Keratinocyte (primary cell): ENCODE results near the gene PRDM8. TPM values are rescaled to one million over a fixed set of nuclear protein-coding genes. Genes with fewer than 3 reads are reported as not detected.

Experiments
- DNase-seq: peaks from one replicate; pipeline ENCODE4 v3.0.0-alpha.2; 2011; ENCODE audit warnings: low read depth, missing footprints, low spot score
- FAIRE-seq: peaks from 2 replicates; lab custom pipeline; 2011; peaks lifted over from hg19 to GRCh38; lab: Jason Lieb, UNC
- H2AFZ ChIP-seq: 2 replicates; pipeline ENCODE4 v1.6.0; 2012; ENCODE audit warnings: low read length, control low read depth, inconsistent platforms; ENCODE audit not compliant: control insufficient read depth
- H3K27ac ChIP-seq: 2 replicates; pipeline ENCODE4 v1.5.1; 2011; ENCODE audit warnings: low read length; ENCODE audit not compliant: control insufficient read depth, insufficient read depth
- H3K27me3 ChIP-seq: 3 replicates; pipeline ENCODE4 v1.6.0; 2011; ENCODE audit warnings: low read length; ENCODE audit not compliant: control insufficient read depth, insufficient read depth; ENCODE audit errors: extremely low read depth
- H3K36me3 ChIP-seq, 2 experiments: 2 replicates in 1 of 2; 3 replicates in 1 of 2; pipeline ENCODE4 v1.5.1; 2011; ENCODE audit warnings: low read length in 2 of 2, mild to moderate bottlenecking in 1 of 2; ENCODE audit not compliant: control insufficient read depth in 2 of 2, insufficient read depth in 2 of 2; ENCODE audit errors: extremely low read depth in 1 of 2
- H3K4me1 ChIP-seq: 3 replicates; pipeline ENCODE4 v1.5.1; 2011; ENCODE audit warnings: low read length; ENCODE audit not compliant: control insufficient read depth, insufficient read depth; ENCODE audit errors: extremely low read depth
- H3K4me2 ChIP-seq: 3 replicates; pipeline ENCODE4 v1.6.0; 2011; ENCODE audit warnings: low read depth, low read length; ENCODE audit not compliant: control insufficient read depth, insufficient read depth; ENCODE audit errors: extremely low read depth
- H3K4me3 ChIP-seq, 3 experiments: fragments of 200-600 bp in 1 of 3; sonication (generic) in 1 of 3; 2 replicates in 2 of 3; 3 replicates in 1 of 3; pipeline ENCODE4 v1.5.1; 2011 to 2016; ENCODE audit warnings: low read length in 3 of 3, mild to moderate bottlenecking in 3 of 3, control low read depth in 2 of 3, inconsistent platforms in 1 of 3, low read depth in 1 of 3, mixed read lengths in 1 of 3, mixed run types in 1 of 3, moderate library complexity in 1 of 3; ENCODE audit not compliant: control insufficient read depth in 2 of 3, insufficient read depth in 2 of 3; ENCODE audit errors: extremely low read depth in 1 of 3
- H3K79me2 ChIP-seq: 2 replicates; pipeline ENCODE4 v1.6.0; 2012; ENCODE audit warnings: low read length; ENCODE audit not compliant: control insufficient read depth, insufficient read depth
- H3K9ac ChIP-seq: 3 replicates; pipeline ENCODE4 v1.6.0; 2011; ENCODE audit warnings: low read length; ENCODE audit not compliant: control insufficient read depth, insufficient read depth; ENCODE audit errors: extremely low read depth
- H3K9me1 ChIP-seq: 3 replicates; pipeline ENCODE4 v1.6.0; 2011; ENCODE audit warnings: low read length; ENCODE audit not compliant: control insufficient read depth, insufficient read depth; ENCODE audit errors: extremely low read depth
- H3K9me3 ChIP-seq: 2 replicates; pipeline ENCODE4 v1.5.1; 2012; ENCODE audit warnings: low read depth, low read length; ENCODE audit not compliant: control insufficient read depth
- H4K20me1 ChIP-seq: 3 replicates; pipeline ENCODE4 v1.6.0; 2011; ENCODE audit warnings: low read length; ENCODE audit not compliant: control insufficient read depth, insufficient read depth; ENCODE audit errors: extremely low read depth
- EZH2 ChIP-seq: IDR thresholded peaks from one replicate; pipeline ENCODE4 v1.6.1; 2012; ENCODE audit warnings: inconsistent platforms, mild to moderate bottlenecking, low read length, moderate library complexity
- dilution Hi-C: fragments of 300-500 bp; cut with MboI; formaldehyde crosslinking; loops from one replicate; pipeline ENCODE4 v1.7.0; 2020; ENCODE audit warnings: low sequenced_read_pairs; ENCODE audit not compliant: extremely low pct_ligation_motif_present
- polyA plus RNA-seq, 5 experiments: library from polyadenylated mRNA; depleted of rRNA in 3 of 5; stranded (reverse) in 3 of 5; stranded (forward) in 1 of 5; unstranded in 1 of 5; fragments of >200 nt; gene quantifications; 1 replicate in 1 of 5; 2 replicates in 3 of 5; 3 replicates in 1 of 5; pipeline versions ENCODE4 v1.2.1 to v1.2.3, GENCODE V29; 2011 to 2012; ENCODE audit warnings: missing spikeins in 2 of 5, low read depth in 1 of 5, low replicate concordance in 1 of 5
- TF ChIP-seq, protein P1 (sequence below), 3 experiments: IDR thresholded peaks in 1 of 3; conservative IDR thresholded peaks in 1 of 3; optimal IDR thresholded peaks in 1 of 3; 2 replicates in 2 of 3; 3 replicates in 1 of 3; pipeline versions ENCODE3 to v1.5.1; 2011; ENCODE audit warnings: low read length in 3 of 3, mild to moderate bottlenecking in 3 of 3, moderate library complexity in 2 of 3, control low read depth in 1 of 3, inconsistent platforms in 1 of 3; ENCODE audit not compliant: insufficient read depth in 2 of 3; ENCODE audit errors: extremely low read depth in 1 of 3

The PRDM8 gene
- polyA plus RNA-seq, 1 donor (not counting 4 experiments of a cell fraction or from before 2014, with no cell fraction given) = 3.5 TPM

DNA sequence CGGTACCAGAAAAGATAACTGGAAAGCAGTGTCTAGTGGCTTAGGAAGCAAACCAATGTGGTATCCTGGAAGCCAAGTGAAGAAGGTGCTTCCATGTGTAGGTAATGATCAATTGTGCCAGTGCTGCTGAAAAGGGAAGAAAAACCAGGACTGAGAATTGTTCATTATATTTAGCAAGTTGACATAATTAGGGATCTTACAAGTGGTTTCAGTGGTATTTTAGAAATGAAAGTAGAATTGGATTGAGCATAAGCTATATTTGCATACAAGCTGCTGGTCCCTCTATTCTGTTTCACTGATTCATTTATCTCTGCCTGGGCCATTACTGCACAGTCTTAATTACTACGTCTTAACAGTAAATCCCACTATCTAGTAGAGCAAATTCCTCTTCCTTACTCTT lies 32.3 kb downstream of the PRDM8 start:
- H3K4me3 ChIP-seq = no peak overlapping the region
- no peak overlapping the region for H3K4me2 ChIP-seq
- no peak for FAIRE-seq
- dilution Hi-C loops = no loop called here
- DNase-seq = no peak
- H3K4me1 ChIP-seq = peaks cover 7% of the 10 kb centered on the region
- H4K20me1 ChIP-seq = no peaks in the 10 kb centered on the region
- no peaks in the 10 kb centered on the region for H3K79me2 ChIP-seq
- H2AFZ ChIP-seq = no peak overlapping the region
- no peak for TF ChIP-seq EZH2
- TF ChIP-seq, protein P1, sequence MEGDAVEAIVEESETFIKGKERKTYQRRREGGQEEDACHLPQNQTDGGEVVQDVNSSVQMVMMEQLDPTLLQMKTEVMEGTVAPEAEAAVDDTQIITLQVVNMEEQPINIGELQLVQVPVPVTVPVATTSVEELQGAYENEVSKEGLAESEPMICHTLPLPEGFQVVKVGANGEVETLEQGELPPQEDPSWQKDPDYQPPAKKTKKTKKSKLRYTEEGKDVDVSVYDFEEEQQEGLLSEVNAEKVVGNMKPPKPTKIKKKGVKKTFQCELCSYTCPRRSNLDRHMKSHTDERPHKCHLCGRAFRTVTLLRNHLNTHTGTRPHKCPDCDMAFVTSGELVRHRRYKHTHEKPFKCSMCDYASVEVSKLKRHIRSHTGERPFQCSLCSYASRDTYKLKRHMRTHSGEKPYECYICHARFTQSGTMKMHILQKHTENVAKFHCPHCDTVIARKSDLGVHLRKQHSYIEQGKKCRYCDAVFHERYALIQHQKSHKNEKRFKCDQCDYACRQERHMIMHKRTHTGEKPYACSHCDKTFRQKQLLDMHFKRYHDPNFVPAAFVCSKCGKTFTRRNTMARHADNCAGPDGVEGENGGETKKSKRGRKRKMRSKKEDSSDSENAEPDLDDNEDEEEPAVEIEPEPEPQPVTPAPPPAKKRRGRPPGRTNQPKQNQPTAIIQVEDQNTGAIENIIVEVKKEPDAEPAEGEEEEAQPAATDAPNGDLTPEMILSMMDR (optimal IDR thresholded peaks at IDR 0.05 in 1 of 3, IDR thresholded peaks at IDR 0.05 in 1 of 3, conservative IDR thresholded peaks at IDR 0.05 in 1 of 3; ENCODE audit: extremely low read depth in 1 of 3, insufficient read depth in 2 of 3, low read length in 3 of 3) = no peak
- H3K27ac ChIP-seq = no peak overlapping the region
- no peaks in the 10 kb centered on the region for H3K36me3 ChIP-seq
- H3K27me3 ChIP-seq = no peaks in the 10 kb centered on the region
- H3K9me1 ChIP-seq = no peaks in the 10 kb centered on the region
- H3K9me3 ChIP-seq = no peaks in the 10 kb centered on the region
- no peak overlapping the region for H3K9ac ChIP-seq

DNA sequence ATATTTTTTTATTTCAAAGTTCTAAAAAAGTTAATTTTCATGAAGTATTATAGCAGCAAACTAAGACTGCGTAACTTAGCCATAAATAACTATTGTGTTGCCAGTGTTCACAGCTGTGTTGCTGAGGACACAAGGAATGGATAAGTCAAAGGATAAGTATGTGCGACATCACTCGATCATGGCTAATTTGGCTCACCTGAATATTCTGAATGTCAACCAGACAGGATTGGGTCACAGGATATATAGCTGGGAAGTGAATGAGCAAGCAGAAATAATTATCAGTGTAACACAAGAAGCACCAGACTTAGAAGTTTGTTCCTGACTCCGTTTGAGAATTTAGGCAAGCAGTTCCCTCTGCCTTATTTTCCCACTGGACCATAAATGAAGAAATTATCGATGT lies 33.9 kb downstream of the PRDM8 start:
- Histone ChIP-seq H3K4me2 (no peak overlapping the region), H3K27me3 (no peaks in the 10 kb centered on the region), H3K4me1 (peaks cover 8% of the 10 kb centered on the region), H2AFZ (peak overlapping the region; percentile 27), H3K4me3 (no peak overlapping the region), H3K79me2 (no peaks in the 10 kb centered on the region), H3K9me3 (no peaks in the 10 kb centered on the region), H3K9me1 (no peaks in the 10 kb centered on the region), H3K9ac (no peak overlapping the region), H3K27ac (no peak overlapping the region), H4K20me1 (no peaks in the 10 kb centered on the region), H3K36me3 (no peaks in the 10 kb centered on the region)
- dilution Hi-C loops = no loop called here
- FAIRE-seq (peak; percentile 78), DNase-seq (no peak)
- TF ChIP-seq, protein P1 (optimal IDR thresholded peaks at IDR 0.05 in 1 of 3, IDR thresholded peaks at IDR 0.05 in 1 of 3, conservative IDR thresholded peaks at IDR 0.05 in 1 of 3; ENCODE audit: extremely low read depth in 1 of 3, insufficient read depth in 2 of 3, low read length in 3 of 3) = no peak
- no peak for TF ChIP-seq EZH2
